Dedifferentiated amniotic fluid mesenchymal stem cell (primary cell): ENCODE measurements around the gene KRTAP22-2.

Experiments
- DNase-seq: peaks from one replicate; pipeline ENCODE4 v3.0.0-alpha.2; 2016; ENCODE audit errors: extremely low spot score

The KRTAP22-2 gene

DNA sequence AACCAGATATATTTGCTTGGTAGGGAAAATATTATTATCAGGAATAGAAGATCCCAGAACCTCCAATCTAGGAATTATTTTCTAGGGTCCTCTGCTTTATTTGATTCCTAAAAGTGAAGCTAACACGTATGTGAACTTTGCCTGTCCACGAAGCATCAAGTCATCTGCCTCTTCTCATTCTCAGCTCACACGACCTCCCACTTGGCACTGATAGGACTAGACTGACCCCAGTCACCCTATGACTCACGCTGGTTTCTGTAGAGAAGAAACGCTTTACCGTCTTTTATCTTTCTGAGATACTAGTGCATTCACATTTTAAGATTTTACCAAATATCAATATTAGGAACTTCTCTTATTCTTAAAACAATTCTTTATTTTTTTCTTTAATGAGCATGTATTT is 27.1 kb downstream of the KRTAP22-2 start:
- DNase-seq: no peak

DNA sequence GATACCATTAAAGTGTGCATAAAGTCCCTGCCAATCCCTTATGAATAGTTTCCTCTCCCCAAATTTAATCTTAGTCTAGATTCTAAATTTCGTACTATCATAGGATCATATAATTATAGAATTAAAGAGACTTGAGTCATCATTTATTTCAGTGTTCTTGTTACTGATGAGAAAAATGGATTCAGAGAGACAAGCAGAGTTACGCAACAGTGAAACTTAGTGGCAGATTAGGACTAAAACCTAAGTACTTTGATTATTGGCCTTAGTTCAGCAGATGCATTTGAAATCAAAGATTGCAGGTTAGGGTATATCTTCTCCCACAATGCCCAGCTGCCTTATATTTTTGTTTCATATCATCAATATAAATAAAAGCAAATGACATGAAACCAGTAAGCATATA is 28.2 kb downstream of the KRTAP22-2 start:
- no peak for DNase-seq

GRCh38 chr21:30561264-30561895 is 28.8 kb downstream of the KRTAP22-2 start, which contains the start of gene KRTAP19-7:
KRTAP19-7 (minus strand) TSS chr21:30561314; CDS start chr21:30561289, 25 bp downstream.
- DNase-seq: no peak

- no peak for DNase-seq
These were observed 35.1 kb downstream of the KRTAP22-2 start for GRCh38 chr21:30555095-30555494.

DNA sequence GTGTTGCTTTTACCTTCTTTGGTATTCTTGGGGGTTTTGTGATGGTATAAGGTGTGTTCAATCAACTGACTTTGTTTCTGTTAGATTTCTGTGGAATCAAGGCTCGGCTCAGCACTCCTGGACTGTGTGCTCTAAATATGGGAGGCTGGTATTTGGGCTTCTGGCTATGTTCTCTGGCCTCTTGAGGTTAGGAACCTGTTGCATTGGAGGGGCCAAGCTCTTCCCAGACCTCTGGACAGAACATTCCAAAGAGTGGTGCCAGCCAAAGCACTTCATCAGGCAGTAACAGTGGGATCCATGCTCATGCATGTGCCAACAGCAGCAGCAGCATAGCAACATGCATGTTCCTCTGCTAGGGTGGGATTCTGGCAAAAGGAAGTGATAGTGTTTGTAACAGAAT is 37.4 kb downstream of the KRTAP22-2 start:
- no peak for DNase-seq

DNA sequence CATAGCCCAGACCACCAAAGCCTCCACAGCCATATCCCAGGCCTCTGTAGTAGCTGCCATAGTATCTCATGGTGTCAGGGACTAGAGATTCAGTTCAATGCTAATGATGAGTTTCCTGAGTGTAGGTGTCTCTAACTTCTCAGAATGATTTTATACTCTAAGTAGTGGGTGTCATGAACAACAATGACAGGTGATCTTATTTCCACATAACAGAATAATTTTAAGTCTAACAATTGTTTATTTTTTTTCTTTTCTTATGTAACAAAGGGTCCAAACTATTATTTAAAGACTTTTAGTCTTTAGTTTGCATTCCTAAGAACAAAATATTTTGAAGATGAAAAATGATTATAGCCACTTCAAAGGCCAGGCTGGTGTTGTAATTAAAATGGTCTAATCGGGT is 48.4 kb downstream of the KRTAP22-2 start, which contains the start of gene KRTAP19-6:
KRTAP19-6 (minus strand) TSS at position 101 of the 400 bp plus-strand sequence; CDS start at position 70, 31 bp downstream.
- no peak for DNase-seq
